HepG2 (cell line): ENCODE data around the gene LEPR.

Experiments
- CBX2 ChIP-seq, 2 experiments: fragments of 200-600 bp in 1 of 2; sonication (generic); formaldehyde crosslinking in 1 of 2; IDR thresholded peaks; 2 replicates each; pipeline versions ENCODE4 v1.7.0 to v1.8.1; 2018 to 2022; ENCODE audit warnings: low read depth in 2 of 2, low read length in 1 of 2, mild to moderate bottlenecking in 1 of 2, missing genetic modification reagents in 1 of 2
- CHD2 ChIP-seq: IDR thresholded peaks from 2 replicates; pipeline ENCODE4 v1.6.1; 2011; ENCODE audit warnings: low read depth, low read length, improper control_type of control experiment
- ZNF644 ChIP-seq: IDR thresholded peaks from 2 replicates; pipeline ENCODE4 v1.6.1; 2016; ENCODE audit warnings: low read depth
- TF ChIP-seq, protein P1 (sequence below): sonication (generic); formaldehyde crosslinking; IDR thresholded peaks from 2 replicates; pipeline ENCODE4 v1.5.0; 2020; ENCODE audit warnings: mild to moderate bottlenecking, missing genetic modification reagents, moderate library complexity
- TF ChIP-seq, protein P2 (sequence below): sonication (generic); formaldehyde crosslinking; IDR thresholded peaks from 2 replicates; pipeline ENCODE4 v1.5.1; 2020; ENCODE audit warnings: mild to moderate bottlenecking, missing genetic modification reagents, moderate library complexity

DNA sequence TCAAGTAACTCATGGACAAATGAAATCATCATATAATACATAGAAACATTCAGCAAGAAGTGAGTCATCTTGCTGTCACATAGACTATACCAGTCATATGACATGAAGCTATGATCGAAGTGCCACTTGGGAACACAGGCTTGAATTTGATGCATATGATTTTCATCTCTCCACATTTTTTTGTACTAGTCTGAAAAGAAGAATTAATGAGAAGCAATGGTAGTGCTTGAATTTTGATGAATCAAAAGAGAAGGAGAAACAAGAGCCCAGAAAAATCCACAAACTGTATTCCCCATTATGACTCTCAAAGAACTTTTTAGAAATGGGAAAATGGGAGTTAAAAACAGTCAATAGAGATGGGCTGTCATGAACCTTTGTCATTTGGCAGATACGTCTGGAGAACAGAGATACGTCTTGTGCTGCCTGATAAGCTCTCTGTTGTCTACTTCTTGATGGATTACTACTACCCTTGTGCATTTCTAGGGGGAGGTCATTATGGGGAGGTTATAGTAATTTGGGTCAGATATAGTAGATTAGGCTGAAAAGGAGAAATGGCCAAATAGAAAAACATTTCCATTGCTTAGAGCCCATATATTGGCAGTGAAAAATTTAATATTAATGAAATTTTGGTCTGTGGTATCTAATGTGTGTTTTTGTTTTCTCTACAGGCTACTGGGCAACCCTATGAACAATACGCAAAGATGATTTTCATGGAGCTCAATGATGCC lies 8.0 kb upstream of the LEPR start:
- no peak for TF ChIP-seq CHD2
- TF ChIP-seq ZNF644, result no peak
- TF ChIP-seq, protein P1, sequence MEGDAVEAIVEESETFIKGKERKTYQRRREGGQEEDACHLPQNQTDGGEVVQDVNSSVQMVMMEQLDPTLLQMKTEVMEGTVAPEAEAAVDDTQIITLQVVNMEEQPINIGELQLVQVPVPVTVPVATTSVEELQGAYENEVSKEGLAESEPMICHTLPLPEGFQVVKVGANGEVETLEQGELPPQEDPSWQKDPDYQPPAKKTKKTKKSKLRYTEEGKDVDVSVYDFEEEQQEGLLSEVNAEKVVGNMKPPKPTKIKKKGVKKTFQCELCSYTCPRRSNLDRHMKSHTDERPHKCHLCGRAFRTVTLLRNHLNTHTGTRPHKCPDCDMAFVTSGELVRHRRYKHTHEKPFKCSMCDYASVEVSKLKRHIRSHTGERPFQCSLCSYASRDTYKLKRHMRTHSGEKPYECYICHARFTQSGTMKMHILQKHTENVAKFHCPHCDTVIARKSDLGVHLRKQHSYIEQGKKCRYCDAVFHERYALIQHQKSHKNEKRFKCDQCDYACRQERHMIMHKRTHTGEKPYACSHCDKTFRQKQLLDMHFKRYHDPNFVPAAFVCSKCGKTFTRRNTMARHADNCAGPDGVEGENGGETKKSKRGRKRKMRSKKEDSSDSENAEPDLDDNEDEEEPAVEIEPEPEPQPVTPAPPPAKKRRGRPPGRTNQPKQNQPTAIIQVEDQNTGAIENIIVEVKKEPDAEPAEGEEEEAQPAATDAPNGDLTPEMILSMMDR (CRISPR knock-in tag), result no peak
- no peak for TF ChIP-seq CBX2 (IDR thresholded peaks at IDR 0.05; ENCODE audit: low read depth, low read length)
- no peak for TF ChIP-seq CBX2 (CRISPR knock-in tag; IDR thresholded peaks at IDR 0.05; ENCODE audit: low read depth)
- TF ChIP-seq, protein P2, sequence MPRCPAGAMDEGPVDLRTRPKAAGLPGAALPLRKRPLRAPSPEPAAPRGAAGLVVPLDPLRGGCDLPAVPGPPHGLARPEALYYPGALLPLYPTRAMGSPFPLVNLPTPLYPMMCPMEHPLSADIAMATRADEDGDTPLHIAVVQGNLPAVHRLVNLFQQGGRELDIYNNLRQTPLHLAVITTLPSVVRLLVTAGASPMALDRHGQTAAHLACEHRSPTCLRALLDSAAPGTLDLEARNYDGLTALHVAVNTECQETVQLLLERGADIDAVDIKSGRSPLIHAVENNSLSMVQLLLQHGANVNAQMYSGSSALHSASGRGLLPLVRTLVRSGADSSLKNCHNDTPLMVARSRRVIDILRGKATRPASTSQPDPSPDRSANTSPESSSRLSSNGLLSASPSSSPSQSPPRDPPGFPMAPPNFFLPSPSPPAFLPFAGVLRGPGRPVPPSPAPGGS, result no peak
